Bladder microvascular endothelial cell (primary cell): Measurements from ENCODE around the gene FOLR2. TPM values are rescaled to one million over a fixed set of nuclear protein-coding genes. Genes with fewer than 3 reads are reported as not detected.

Experiments
- total RNA-seq: library from RNA; depleted of rRNA; stranded (reverse); fragments of >200 nt; gene quantifications from 2 replicates; pipeline ENCODE4 v1.2.3, GENCODE V29; 2014

FOLR2 gene
- total RNA-seq, result not detected in 2 replicates

GRCh38 chr11:72216638-72217037, at the start of gene FOLR2:
Gene FOLR2 (plus strand): TSS chr11:72216794. CDS start chr11:72218585, 1,791 bp downstream.

GRCh38 chr11:72191961-72192381, 24.6 kb upstream of the FOLR2 start, which contains the start of gene FOLR1:
Gene FOLR1 (plus strand): TSS chr11:72192140. CDS start chr11:72192174, 34 bp downstream.

GRCh38 chr11:72224564-72225410, 8.2 kb downstream of the FOLR2 start, which contains the start of gene INPPL1:
Gene INPPL1 (plus strand): TSS chr11:72224767. CDS start chr11:72224985, 218 bp downstream.

GRCh38 chr11:72244060-72244360, 27.4 kb downstream of the FOLR2 start, which contains the start of gene PHOX2A:
Gene PHOX2A (minus strand): TSS chr11:72244176. CDS start chr11:72244004, 172 bp downstream.

Other genes starting within 250 kb of the FOLR2 start
- 2.6 and 6.0 TPM in 2 replicates for gene IL18BP, start 217.9 kb upstream of the FOLR2 start, total RNA-seq
- gene NUMA1, start 136.3 kb upstream of the FOLR2 start, total RNA-seq, result 131 and 164 TPM in 2 replicates
- 1.9 and 7.0 TPM in 2 replicates for gene LRRC51, start 135.9 kb upstream of the FOLR2 start, total RNA-seq
- gene LAMTOR1, start 113.5 kb upstream of the FOLR2 start, total RNA-seq, result 62.2 and 63.6 TPM in 2 replicates
- gene TOMT, start 110.9 kb upstream of the FOLR2 start, total RNA-seq, result not detected in 2 replicates
- 22.1 and 24.3 TPM in 2 replicates for gene ANAPC15, start 104.1 kb upstream of the FOLR2 start, total RNA-seq
- not detected in 2 replicates for gene FOLR3, start 81.1 kb upstream of the FOLR2 start, total RNA-seq
- not detected in 2 replicates for gene FOLR1, start 24.7 kb upstream of the FOLR2 start, total RNA-seq
- gene INPPL1, start 8.0 kb downstream of the FOLR2 start, total RNA-seq, result 29.3 and 47.1 TPM in 2 replicates
- gene PHOX2A, start 27.4 kb downstream of the FOLR2 start, total RNA-seq, result not detected in 2 replicates
- gene CLPB, start 217.7 kb downstream of the FOLR2 start, total RNA-seq, result 28.3 and 55.8 TPM in 2 replicates